Fibroblast of pulmonary artery (primary cell): ENCODE results near the gene ST7.
"Not testable (repeated sequence)": the region's sequence is repeated elsewhere in the genome, so short reads cannot be mapped to it uniquely, and the experiment has no call there.

ENCODE experiments used
- DNase-seq: peaks from one replicate; pipeline ENCODE4 v3.0.0-alpha.2; 2010; ENCODE audit warnings: low read depth
- H3K4me3 ChIP-seq: replicated peaks from 2 replicates; pipeline ENCODE4 v1.5.1; 2011; ENCODE audit warnings: low read depth, mild to moderate bottlenecking, control low read depth, low read length, moderate library complexity
- TF ChIP-seq, protein P1 (sequence below): IDR thresholded peaks from 2 replicates; pipeline ENCODE4 v1.5.1; 2011; ENCODE audit warnings: mild to moderate bottlenecking, control low read depth, low read length, inconsistent platforms; ENCODE audit errors: missing control alignments

The ST7 gene

DNA sequence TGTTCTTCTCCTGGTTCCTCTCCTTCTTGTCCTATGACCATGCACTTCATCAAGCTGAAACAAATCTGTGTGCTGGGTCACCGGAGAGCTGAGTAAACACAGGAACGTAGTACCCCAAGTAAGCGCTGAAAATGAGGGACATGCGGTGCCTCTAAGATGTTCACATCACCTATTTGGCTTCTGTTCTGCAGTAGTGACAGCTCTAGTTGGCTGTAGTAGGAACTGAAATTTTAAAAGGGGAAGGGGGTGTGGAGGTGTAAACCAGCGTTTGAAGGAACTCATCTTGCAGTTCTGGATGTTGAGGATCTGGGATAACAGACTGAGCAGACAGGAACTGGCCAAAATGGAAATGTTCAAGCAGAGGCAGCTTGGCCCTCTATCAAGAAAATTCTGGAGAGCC, 284.3 kb downstream of the ST7 start:
- TF ChIP-seq, protein P1, sequence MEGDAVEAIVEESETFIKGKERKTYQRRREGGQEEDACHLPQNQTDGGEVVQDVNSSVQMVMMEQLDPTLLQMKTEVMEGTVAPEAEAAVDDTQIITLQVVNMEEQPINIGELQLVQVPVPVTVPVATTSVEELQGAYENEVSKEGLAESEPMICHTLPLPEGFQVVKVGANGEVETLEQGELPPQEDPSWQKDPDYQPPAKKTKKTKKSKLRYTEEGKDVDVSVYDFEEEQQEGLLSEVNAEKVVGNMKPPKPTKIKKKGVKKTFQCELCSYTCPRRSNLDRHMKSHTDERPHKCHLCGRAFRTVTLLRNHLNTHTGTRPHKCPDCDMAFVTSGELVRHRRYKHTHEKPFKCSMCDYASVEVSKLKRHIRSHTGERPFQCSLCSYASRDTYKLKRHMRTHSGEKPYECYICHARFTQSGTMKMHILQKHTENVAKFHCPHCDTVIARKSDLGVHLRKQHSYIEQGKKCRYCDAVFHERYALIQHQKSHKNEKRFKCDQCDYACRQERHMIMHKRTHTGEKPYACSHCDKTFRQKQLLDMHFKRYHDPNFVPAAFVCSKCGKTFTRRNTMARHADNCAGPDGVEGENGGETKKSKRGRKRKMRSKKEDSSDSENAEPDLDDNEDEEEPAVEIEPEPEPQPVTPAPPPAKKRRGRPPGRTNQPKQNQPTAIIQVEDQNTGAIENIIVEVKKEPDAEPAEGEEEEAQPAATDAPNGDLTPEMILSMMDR: no peak
- no peak overlapping the region for H3K4me3 ChIP-seq
- no peak for DNase-seq

DNA sequence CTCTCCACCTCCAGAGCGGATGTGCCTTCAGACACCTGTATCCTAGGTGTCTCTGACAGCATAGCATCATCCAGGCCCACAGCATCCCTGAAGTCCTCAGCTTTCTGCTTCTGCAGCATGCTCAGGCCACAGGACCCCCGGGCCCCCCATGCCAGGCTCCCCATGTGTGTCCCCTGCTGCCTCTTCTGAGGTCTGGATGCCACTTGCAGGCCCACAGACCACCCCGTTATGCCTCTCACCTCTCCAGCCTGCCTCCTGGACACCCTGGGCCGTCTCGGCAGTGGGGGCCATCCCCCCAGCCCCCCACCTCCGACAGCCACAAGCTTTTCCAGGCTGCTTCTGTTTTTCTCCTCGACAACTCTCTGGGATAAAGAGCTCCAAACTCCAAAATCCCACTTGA, 285.2 kb downstream of the ST7 start:
- TF ChIP-seq, protein P1: no peak
- no peak overlapping the region for H3K4me3 ChIP-seq
- no peak for DNase-seq

DNA sequence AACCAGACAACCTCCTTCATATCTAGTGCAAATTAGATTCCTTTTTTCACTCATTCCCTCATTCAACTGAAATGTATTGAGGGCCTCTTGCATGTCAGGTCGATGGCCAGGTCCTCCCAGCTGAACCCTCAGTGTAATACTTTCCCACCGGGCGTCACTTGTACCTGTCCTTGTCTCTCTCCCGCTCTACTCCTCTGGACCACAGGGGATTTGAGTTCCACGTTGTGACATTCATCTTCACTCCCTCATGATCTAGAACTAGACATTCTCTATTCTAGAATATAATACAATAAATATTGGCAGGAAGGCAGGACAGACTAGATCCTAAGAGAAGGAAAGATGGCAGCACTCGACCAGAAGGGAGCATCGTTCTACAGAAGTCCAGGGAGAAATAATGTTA, 285.6 kb downstream of the ST7 start:
- TF ChIP-seq, protein P1: no peak

DNA sequence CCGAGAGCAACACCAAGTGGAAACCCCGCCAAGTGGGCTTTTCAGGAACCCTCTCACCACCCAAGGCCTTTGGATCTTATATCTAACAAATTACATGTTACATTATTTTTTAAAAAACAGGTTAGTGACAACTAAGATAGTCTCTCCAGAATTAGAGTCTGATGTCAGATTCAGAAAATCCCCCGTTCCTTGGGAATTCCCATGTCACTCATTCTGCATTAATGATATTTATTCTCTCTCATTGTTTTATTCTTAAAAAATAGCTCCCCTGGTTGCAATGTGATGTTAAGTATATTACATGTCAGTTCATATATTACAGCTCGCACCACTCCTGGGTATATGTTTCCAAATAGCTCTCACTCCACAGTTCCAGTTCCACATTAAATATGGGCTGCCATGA, 287.8 kb downstream of the ST7 start:
- DNase-seq: no peak

More for the DNA sequence above, 285.6 kb downstream of the ST7 start:
- H3K4me3 ChIP-seq: no peak overlapping the region
- DNase-seq: no peak

DNA sequence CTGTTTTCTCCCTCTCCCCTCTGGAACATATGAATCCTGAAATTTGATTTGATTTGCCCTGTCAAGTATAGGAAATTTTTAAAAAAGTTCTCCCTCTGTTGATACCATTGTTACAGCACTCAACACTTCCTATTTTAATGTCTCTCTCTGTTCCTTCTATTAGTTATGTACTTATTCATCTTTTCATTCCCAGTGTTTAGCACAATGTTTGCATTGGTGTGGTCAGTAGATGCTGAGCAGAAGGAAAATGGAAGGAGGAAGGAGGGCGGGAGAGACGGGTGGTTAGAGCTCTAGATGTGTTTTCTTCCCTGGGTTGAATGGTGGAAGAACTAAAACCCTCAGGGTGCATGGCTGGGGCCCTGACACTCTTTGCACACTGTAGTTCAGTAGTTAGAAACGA, 290.1 kb downstream of the ST7 start:
- DNase-seq: no peak
- TF ChIP-seq, protein P1: no peak
- H3K4me3 ChIP-seq: no peak overlapping the region

More for the DNA sequence above, 287.8 kb downstream of the ST7 start:
- H3K4me3 ChIP-seq: no peak overlapping the region
- TF ChIP-seq, protein P1: no peak

DNA sequence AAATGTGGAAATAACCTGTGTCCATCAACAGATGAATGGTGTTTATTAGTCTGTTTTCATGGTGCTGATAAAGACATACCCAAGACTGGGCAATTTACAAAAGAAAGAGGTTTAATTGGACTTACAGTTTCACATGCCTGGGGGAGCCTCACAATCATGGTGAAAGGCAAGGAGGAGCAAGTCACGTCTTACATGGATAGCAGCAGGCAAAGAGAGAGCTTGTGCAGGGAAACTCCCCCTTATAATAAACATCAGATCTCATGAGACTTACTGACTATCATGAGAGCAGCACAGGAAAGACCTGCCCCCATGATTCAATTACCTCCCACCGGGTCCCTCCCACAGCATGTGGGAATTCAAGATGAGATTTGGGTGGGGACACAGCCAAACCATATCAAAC, 292.4 kb downstream of the ST7 start:
- H3K4me3 ChIP-seq, DNase-seq: not testable (repeated sequence)

DNA sequence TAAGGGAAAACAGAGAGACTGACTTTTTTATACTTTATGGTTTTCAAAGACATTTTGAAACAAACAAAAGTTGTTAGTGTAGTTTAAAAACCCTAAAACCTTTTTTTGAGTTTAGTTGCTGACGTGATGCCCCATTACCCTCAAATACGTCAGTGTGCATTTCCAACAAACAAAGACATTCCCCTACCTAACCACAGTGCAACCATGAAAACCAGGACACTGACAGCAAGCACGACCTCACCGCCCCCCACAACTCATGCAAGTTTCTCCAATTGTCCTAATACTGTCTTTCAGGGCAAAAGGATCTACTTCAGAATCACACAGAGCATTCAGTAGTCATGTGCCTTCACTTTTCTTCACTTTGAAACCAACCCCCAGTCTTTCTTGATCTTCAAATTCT, 294.5 kb downstream of the ST7 start:
- TF ChIP-seq, protein P1: no peak
- H3K4me3 ChIP-seq: no peak overlapping the region
- no peak for DNase-seq
